GOT3 (cell line): ENCODE data around the gene ERGIC1.
A peak's percentile ranks its signal among the peaks of the same experiment; 100 is the strongest.
"Not testable (repeated sequence)": the region's sequence is repeated elsewhere in the genome, so short reads cannot be mapped to it uniquely, and the experiment has no call there.

Experiments
- DNase-seq: peaks from one replicate; lab custom pipeline; 2025; ENCODE audit warnings: mixed read lengths; lab: John Stamatoyannopoulos, UW

ERGIC1 gene

GRCh38 chr5:172881691-172882370 is 47.8 kb downstream of the ERGIC1 start:
- no peak for DNase-seq

- DNase-seq = no peak
Observed at GRCh38 chr5:172883066-172883465, 49.0 kb downstream of the ERGIC1 start.

GRCh38 chr5:172885597-172886340 is 51.7 kb downstream of the ERGIC1 start:
- DNase-seq = no peak

GRCh38 chr5:172886476-172886875 is 52.4 kb downstream of the ERGIC1 start:
- DNase-seq = no peak

GRCh38 chr5:172886974-172887501 is 53.0 kb downstream of the ERGIC1 start:
- no peak for DNase-seq

- DNase-seq = no peak
Observed at GRCh38 chr5:172887692-172888091, 53.6 kb downstream of the ERGIC1 start.

GRCh38 chr5:172890659-172891058 is 56.6 kb downstream of the ERGIC1 start:
- no peak for DNase-seq

GRCh38 chr5:172891716-172892421 is 57.8 kb downstream of the ERGIC1 start:
- DNase-seq = no peak

GRCh38 chr5:172892713-172893112 is 58.7 kb downstream of the ERGIC1 start:
- DNase-seq = no peak

GRCh38 chr5:172894767-172895388 is 60.8 kb downstream of the ERGIC1 start:
- DNase-seq = no peak

- DNase-seq = no peak
Observed at GRCh38 chr5:172895549-172895948, 61.5 kb downstream of the ERGIC1 start.

- no peak for DNase-seq
Observed at GRCh38 chr5:172896465-172896864, 62.4 kb downstream of the ERGIC1 start.

- not testable (repeated sequence) for DNase-seq
Observed at GRCh38 chr5:172897067-172897466, 63.0 kb downstream of the ERGIC1 start.

- peak; percentile 38 for DNase-seq
Observed at GRCh38 chr5:172897481-172898217, 63.6 kb downstream of the ERGIC1 start.

GRCh38 chr5:172898218-172898842 is 64.3 kb downstream of the ERGIC1 start:
- DNase-seq = no peak

- no peak for DNase-seq
Observed at GRCh38 chr5:172898843-172899369, 64.9 kb downstream of the ERGIC1 start.

GRCh38 chr5:172899436-172899835 is 65.4 kb downstream of the ERGIC1 start:
- no peak for DNase-seq

GRCh38 chr5:172901012-172901780 is 67.1 kb downstream of the ERGIC1 start:
- DNase-seq = no peak

- no peak for DNase-seq
Observed at GRCh38 chr5:172901788-172902496, 67.9 kb downstream of the ERGIC1 start.
